Activated T-cell treated with anti-CD3 and anti-CD28 coated beads for 1 hour (primary cell): Measurements from ENCODE around the gene DCXR.

ENCODE experiments used
- DNase-seq: peaks from one replicate; pipeline ENCODE4 v3.0.0-alpha.2; 2020; ENCODE audit warnings: low read depth

Gene DCXR

GRCh38 chr17:82037092-82037888, at the start of gene DCXR:
Gene DCXR (minus strand): TSS chr17:82037697. CDS start chr17:82037682, 15 bp downstream.
- DNase-seq, result peak; percentile 92

- DNase-seq, result no peak
Observed at GRCh38 chr17:82085931-82086764, 48.7 kb upstream of the DCXR start.

DNA sequence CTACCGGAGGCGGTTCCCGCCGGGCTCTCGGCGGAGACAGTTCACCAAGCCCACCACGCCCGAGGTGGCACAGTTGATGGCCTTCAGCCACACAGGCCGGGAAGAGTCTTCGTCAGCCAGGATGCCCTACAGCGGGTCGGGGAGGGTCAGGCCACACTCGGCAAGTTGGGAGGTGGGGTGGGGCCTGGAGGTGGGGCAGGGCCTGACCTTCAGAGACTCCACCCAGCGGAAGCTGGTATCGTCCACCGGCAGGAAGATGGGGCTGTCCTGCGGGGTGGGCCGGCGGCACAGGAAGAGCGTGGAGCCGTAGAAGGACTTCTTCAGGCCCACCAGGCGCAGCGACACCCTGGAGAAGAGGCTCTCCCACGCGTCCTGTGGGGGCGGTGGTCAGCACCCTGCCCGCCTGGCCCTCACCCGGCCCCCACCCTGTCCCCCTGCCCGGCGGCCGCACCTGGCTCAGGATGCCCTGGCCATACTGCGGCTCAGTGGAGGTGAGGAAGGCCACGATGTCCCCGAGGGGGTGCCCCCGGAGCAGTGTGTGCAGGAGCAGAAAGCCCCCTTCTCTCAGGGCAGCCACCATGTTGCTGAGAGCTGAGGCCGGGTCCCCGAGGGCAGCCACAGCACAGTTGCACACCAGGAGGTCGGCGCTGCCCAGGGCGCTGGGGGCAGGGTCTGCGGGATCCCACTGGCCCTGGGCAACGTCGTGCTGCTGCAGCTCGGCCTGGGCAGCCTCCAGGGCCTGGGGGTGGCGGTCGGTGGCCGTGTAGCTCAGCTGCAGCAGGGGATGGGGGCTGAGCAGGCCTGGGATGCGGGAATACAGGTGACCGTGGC, 47.7 kb upstream of the DCXR start:
- no peak for DNase-seq

- DNase-seq, result no peak
Observed at GRCh38 chr17:82084373-82085030, 47.0 kb upstream of the DCXR start.

- no peak for DNase-seq
Observed at GRCh38 chr17:82083533-82084359, 46.2 kb upstream of the DCXR start.

DNA sequence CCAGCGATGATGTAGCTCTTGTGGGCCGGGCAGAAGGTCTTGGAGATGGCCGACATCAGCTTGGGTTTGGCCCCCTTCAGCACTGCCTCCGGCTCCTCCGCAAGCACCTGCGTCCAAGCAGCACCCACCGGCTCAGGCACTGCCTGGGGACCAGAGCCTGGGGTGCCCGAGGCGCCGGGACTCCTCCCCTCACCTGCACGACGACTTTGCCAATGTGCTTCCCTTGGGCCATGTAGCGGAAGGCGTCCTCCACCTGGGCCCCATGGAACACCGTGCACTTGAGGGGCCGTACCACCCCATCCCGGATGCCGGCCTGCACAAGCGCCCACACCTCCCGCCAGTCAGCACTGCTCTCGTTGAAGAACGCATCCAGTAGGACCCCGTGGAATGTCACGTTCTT, 45.5 kb upstream of the DCXR start:
- DNase-seq, result no peak

- no peak for DNase-seq
Observed at GRCh38 chr17:82082456-82082855, 45.0 kb upstream of the DCXR start.

GRCh38 chr17:82081966-82082365, 44.5 kb upstream of the DCXR start:
- no peak for DNase-seq

- no peak for DNase-seq
Observed at GRCh38 chr17:82081546-82081945, 44.0 kb upstream of the DCXR start.

GRCh38 chr17:82080789-82081464, 43.4 kb upstream of the DCXR start:
- DNase-seq, result no peak

DNA sequence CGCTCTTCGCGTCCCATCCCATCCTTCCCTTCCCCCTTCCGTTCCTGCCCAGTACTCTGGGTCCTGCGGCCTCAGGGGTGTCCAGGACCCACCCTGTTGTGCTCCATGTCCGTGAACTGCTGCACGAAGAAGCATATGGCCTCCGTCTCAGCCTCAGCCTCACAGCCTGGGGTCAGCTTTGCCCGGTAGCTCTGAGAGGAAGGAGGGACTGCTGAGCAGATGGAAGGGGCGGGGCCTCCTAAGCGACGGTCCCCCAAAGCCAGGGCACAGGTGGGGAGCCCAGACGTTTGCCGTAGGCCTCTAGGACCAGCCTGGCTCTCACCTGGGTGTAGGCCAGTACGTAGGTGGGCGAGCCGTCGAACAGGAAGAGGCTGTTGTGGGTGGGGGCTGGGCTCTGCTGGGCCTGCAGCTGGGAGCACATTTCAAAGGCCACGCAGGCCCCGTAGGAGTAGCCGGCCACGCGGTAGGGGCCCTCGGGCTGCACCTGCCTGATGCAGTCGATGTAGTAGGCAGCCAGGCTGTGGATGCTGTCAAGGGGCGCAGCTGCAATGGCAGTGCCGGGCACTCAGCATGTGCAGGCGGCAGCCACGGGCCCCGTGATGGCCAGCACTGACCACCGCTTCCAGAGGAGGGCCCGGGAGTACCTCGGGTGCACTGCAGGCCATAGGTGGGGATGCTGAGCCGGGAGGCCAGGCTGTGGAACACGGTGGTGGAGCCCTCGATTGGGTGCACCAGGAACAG, 42.7 kb upstream of the DCXR start:
- no peak for DNase-seq

DNA sequence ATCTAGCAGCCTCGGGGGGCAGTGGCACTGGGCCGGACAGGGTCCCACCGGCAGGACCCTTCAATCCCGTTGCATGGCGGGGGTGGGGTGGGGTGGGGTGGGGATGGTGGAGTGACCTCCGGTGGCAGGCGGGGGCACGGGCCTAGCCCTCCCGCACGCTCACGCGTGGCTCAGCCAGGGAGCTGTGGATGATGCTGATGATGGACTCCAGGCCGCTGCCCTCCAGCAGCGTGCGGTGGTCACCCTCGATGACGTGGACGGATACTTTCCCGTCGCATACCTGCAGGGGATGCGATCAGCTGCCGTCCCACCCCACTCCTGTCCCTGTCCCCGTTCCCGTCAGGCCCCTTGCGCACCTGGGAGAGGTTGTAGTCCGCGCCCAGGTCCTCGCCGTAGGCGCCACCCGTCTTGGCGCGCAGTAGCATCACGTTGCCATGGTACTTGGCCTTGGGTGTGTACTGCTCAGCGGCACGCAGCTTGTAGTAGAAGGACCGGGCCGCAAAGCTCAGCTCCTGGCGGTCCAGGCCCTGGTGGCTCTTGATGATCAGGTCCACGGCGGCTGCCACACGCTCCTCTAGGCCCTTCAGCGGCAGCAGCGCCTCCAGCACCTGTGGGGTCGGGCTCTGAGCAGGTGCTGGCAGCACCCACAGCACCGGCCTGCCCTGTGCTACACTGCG, 41.6 kb upstream of the DCXR start:
- DNase-seq, result no peak

DNA sequence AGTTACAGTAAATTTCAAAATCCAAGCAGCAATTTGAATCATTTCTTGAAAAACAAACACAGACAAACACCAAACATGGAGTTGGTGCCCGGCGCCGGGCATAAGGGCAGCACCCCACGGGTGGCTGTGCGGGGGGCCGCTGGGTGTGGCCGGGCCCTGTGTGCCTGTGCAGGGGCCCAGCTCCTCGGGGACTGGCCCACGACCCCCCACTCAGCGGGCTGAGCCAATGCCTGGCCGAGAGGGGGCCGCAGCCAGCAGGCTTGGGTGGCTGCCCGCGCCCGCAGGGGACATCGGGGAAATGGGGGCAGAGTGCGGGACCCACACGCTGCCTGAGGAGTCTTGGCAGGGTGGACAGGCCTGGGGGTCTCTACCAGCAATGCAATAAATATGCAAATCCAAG, 40.9 kb upstream of the DCXR start:
- no peak for DNase-seq

DNA sequence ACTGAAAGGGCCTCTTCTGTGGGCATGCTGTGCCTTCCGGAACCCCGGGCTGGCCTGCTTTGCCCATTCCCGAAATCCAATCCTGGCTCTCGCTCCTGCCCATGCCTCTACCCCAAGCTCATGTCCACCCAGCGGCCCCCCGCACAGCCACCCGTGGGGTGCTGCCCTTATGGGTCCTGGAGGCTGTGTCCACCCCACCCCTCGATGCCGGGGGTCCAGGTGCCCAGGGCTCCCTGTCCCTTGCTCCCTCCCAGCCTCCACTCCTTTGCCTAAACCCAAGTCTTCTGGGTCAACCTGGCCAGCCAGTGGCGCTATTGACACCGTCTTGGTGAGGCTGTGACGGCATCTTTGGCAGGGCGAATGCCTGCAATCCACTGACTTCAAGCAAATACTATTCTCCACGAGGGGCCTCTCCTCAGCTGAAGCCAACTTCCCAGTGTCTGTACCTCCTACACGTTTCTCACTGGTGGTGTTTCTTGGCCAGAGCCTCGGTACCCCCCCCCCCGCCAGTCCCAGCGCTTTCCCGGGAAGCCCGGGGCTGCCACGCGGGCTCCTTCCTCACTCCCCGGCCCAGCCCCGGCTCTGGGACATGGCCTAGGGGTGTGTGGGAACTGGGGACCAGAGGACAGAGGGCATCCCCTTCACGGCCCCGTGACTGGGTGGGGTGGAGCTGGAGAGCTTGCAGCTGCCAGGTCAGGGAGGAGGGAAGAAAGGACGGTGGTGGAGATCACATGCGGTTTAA, 40.3 kb upstream of the DCXR start:
- DNase-seq, result no peak

DNA sequence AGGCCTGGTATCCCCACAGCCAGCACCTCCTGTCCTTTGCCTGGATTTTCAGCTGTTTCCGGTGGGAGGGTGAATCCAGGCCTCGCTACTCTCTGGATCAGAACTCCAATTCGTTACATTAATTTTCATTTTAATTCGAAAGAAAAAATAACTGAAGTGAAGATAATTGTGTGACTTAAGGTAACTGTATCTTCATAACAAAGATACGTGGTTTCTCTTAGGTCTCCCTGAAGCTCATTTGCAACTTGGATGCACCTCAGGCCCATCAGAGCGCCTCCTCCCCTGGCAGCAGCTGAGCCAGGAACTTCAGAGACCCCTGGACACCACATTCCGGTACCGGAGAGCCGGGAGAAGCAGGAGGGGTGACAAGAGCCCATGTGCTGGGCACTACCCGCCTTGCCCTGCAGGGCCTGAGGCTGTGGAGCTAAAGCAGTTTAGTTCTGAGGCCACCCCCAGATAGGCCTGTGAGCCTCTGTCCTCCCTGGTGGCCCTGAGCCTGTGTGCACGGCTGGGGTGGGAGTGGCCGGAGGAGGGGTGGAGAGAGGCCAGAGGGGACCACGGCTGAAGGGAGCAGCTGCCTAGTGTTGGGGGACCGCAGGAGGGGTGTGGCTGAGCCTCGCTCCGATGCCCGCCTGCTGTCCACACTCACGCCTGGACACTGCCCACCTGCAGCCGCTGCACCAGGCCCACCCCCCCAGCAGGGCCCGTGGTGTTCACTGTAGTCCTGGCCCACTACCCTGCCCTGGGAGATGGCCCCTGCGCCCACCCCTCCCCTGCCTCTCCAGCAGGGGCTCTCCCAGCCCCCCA, 39.5 kb upstream of the DCXR start:
- DNase-seq, result no peak

- no peak for DNase-seq
Observed at GRCh38 chr17:82076018-82076784, 38.7 kb upstream of the DCXR start.

DNA sequence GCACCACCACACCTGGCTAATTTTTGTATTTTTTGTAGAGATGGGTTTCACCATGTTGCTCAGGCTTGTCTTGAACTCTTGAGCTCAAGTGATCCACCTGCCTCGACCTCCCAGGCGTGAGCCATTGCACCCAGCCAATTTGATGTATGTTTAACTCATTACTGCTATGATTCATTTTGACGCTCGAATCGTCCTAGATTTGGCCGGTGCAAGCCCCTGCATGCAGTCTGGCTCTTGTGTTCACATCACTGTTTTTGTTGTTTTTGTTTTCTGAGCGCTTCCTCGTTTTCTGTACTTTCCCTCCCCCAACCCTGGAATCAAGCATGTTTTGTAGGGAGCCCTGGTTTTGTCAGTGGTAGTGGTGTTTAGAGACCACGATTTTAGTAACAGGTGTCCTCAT, 35.9 kb upstream of the DCXR start:
- DNase-seq, result no peak
